Measurements from ENCODE around the gene TMEM202.
"Not testable (repeated sequence)": the region's sequence is repeated elsewhere in the genome, so short reads cannot be mapped to it uniquely, and the experiment has no call there.

The TMEM202 gene, protein sequence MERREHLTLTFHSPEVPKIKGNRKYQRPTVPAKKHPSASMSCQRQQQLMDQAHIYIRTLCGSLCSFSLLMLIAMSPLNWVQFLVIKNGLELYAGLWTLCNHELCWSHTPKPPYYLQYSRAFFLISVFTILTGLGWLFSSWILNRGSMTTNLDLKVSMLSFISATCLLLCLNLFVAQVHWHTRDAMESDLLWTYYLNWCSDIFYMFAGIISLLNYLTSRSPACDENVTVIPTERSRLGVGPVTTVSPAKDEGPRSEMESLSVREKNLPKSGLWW

GRCh38 chr15:72397796-72398588, at the start of gene TMEM202:
TMEM202 (plus strand) TSS chr15:72398305; CDS start chr15:72398327, 22 bp downstream.
- DNase-seq (ENCODE audit: low read depth, low spot score), result no peak

- DNase-seq (ENCODE audit: low read depth, low spot score), result no peak
These were observed 44.8 kb upstream of the TMEM202 start for GRCh38 chr15:72353266-72353665.

- DNase-seq (ENCODE audit: low read depth, low spot score), result no peak
These were observed 43.6 kb upstream of the TMEM202 start for GRCh38 chr15:72354496-72354895.

DNA sequence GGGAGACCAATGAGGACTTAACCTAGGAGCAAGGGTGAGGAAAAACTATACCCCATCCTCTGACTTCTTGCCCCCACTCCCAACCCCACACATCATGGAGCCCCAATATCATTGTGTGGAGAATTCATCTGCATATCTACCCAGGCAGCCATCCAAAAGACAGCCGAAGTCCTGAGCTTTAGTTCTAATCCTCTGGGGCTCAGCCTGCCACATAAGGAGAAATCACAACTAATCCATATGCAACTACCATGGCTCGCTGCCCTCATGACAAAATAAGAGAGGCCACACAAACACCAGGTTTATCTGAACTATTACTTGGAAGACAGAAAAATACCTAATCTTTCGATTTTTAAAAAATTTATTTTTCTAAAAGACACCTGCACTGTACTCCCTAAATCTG, 40.0 kb upstream of the TMEM202 start:
- no peak for DNase-seq (ENCODE audit: low read depth, low spot score)

- DNase-seq (ENCODE audit: low read depth, low spot score), result no peak
These were observed 39.4 kb upstream of the TMEM202 start for GRCh38 chr15:72358650-72359171.

DNA sequence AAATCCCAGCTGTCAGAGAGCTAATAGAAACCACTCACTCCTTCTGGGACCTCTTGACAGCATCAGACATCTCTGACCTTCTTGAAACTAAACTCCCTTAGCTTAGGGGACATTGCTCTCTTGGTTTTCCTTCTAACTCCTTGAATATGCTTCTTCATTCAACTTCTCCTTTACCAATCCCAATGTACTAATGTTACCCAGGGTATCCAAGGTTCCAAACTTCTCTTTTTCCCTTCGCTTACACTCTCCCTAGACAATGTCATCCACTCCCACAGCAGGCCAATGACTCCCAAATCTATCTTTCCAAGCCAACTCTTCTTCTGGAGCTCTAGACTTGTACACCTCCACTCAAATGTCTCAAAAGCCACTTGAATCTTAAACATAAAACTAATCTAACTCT, 36.9 kb upstream of the TMEM202 start:
- DNase-seq (ENCODE audit: low read depth, low spot score), result no peak

GRCh38 chr15:72365844-72366243, 32.3 kb upstream of the TMEM202 start:
- DNase-seq (ENCODE audit: low read depth, low spot score), result no peak

DNA sequence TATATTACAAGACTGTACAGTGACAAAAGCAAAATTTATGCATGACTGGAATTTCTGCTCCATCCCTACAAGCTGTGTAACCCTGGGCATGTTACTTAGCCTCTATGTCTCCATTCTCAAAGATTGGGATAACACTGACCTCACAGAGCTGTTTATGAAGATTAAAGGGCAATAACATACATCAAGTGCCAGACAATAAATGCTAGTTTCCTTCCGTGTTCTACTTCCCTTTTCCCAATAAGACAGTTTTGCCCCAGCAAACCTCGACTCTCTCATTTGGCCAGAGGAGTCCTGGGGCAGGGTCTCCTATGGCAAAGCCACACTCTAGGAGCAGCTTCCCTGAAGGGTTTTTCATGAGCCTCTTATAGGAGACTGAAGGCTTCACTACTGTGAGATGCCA, 29.8 kb upstream of the TMEM202 start:
- DNase-seq (ENCODE audit: low read depth, low spot score), result no peak

GRCh38 chr15:72368899-72369298, 29.2 kb upstream of the TMEM202 start:
- DNase-seq (ENCODE audit: low read depth, low spot score), result no peak

DNA sequence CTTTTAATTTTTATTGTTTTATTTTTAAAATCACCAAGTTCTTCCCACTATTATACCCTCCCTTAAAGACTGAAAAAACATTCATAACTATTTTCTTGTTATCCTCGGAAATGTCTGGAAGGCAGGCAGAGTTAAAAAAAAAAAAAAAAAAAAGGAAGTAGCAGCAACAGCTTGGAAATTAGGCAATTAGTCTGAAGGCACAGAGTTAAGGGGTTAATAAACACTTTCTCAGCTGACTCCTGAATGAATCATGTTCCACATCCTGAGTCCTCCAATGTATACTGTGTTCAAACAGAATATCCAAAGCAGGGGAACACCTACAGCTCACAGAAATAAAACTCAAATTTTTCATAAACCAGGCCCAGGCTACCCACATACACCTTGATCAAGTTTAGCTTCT, 28.1 kb upstream of the TMEM202 start:
- DNase-seq (ENCODE audit: low read depth, low spot score), result no peak

GRCh38 chr15:72372361-72372760, 25.7 kb upstream of the TMEM202 start:
- DNase-seq (ENCODE audit: low read depth, low spot score), result no peak

GRCh38 chr15:72375501-72375845, 22.6 kb upstream of the TMEM202 start:
- no peak for DNase-seq (ENCODE audit: low read depth, low spot score)

GRCh38 chr15:72375846-72376581, 22.1 kb upstream of the TMEM202 start, which contains the start of gene HEXA:
HEXA (minus strand) TSS chr15:72376014; CDS start chr15:72375972, 42 bp downstream.
- peak; percentile 90 for DNase-seq (ENCODE audit: low read depth, low spot score)

DNA sequence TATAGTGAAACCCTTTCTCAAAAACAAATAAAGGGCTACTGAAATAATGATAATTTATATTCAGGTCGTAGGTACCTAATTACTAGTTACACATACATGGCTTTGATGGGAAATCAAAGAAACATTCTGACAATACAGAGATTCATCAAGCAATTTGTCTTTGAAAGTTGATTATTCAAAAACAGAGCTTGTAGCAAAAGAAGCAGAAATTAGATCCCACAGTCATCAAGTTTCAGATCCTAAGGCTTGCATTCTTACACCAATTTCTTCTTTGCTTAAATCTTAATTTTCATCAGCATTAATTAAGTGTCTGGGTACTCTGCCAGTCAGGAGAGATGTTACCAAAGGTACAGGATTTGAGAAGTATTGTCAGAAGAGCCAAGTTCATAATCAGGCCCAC, 20.8 kb upstream of the TMEM202 start:
- no peak for DNase-seq (ENCODE audit: low read depth, low spot score)

GRCh38 chr15:72379106-72379505, 19.0 kb upstream of the TMEM202 start:
- not testable (repeated sequence) for DNase-seq (ENCODE audit: low read depth, low spot score)

DNA sequence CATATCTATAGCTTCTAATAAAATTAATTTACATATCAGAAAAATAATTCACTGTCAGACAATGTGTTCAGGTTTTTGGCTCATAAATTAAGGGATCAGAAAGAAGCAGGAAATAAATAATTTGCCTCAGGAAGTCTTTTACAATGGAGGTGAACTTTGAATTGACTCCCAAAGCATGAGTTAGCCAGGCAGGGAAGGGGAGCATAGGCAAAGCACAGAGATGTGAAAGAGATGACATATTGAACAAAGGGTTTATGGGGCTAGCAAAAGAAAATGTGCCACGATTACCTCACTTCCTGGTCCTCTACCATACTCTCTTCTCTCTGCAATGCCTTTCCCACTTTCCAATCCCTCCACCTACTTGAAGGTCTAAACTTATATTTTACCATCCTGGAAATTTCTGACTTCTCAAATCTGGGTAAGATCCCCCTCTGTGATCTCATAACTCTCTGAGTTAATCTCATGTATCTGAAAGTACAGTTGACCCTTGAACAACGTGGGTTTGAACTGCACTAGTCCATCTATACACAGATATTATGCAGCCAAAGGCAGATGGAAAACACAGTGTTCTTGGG, 18.2 kb upstream of the TMEM202 start:
- no peak for DNase-seq (ENCODE audit: low read depth, low spot score)

GRCh38 chr15:72380743-72381142, 17.4 kb upstream of the TMEM202 start:
- DNase-seq (ENCODE audit: low read depth, low spot score), result no peak

GRCh38 chr15:72382146-72382545, 16.0 kb upstream of the TMEM202 start:
- DNase-seq (ENCODE audit: low read depth, low spot score), result no peak

DNA sequence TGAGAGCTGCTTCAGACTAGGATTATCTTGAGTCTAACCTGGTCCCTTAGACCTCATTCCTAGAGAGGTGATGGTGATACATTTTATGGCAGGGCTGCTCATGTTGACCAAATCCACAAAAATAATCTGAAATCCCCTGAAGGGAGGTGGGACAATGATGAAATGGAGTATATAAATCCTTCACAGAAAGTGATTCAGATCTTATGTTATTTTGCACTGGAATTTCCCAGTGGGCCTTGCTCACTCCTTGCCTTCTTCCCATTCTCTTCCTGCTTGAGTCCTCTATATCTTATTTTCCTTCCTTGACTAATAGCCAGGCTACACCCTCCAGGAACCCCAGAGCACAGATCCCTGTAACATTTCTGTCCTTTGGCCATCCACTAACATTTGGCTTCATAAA, 10.4 kb upstream of the TMEM202 start:
- DNase-seq (ENCODE audit: low read depth, low spot score), result no peak

- no peak for DNase-seq (ENCODE audit: low read depth, low spot score)
These were observed 8.9 kb upstream of the TMEM202 start for GRCh38 chr15:72389231-72389630.

DNA sequence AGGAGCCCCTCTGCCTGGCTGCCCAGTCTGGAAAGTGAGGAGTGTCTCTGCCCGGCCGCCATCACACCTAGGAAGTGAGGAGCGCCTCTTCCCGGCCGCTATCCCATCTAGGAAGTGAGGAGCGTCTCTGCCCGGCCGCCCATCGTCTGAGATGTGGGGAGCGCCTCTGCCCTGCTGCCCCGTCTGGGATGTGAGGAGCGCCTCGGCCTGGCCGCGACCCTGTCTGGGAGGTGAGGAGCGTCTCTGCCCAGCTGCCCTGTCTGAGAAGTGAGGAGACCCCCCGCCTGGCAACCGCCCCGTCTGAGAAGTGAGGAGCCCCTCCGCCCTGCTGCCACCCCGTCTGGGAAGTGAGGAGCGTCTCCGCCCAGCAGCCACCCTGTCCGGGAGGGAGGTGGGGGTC, 1.8 kb upstream of the TMEM202 start:
- DNase-seq (ENCODE audit: low read depth, low spot score), result not testable (repeated sequence)

GRCh38 chr15:72398648-72399047, 543 bp downstream of the TMEM202 start:
- DNase-seq (ENCODE audit: low read depth, low spot score), result no peak

Measured in smooth muscle cell of the brain vasculature (primary cell).